GM21390 (cell line): ENCODE results near the gene ZFHX3.

Experiments
- ATAC-seq: cut with Tn5 transposase; IDR thresholded peaks from one replicate; pipeline ENCODE4 v1.9.1; 2021; ENCODE audit not compliant: unreplicated experiment

ZFHX3 gene

DNA sequence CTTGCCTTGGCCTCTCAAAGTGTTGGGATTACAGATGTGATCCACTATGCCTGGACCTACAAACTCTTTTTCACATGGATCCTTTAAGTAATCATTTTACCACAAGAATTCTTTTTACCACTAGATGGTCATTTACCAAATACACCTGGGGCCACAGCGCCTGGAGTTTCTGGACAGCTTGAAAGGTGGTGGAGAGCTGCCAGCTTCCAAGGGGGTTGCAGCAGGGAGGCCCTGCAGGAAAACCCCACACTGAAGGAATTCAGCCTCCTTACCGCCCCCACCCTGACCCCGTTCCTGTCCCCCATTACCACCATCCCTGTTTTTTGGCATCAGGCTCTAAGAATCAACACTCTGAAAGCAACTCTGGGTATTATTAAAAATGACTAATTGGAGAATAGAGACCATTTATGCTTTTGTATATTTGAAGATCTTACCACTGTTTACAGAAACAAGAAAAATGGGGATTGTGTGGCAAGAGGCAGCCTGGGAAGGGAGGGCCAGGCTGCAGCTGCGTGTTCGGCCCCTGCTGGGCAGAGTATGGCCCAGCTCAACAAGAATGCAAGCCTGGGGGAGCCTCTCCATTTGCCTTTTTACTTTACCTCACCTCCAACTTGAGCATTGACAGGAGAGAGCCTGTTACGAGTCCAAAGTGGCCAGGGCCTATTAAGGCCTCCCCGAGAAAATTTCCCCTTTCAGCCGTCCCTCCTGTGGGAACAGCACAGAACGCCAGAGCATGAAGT lies 209.9 kb downstream of the ZFHX3 start:
- no peak for ATAC-seq

DNA sequence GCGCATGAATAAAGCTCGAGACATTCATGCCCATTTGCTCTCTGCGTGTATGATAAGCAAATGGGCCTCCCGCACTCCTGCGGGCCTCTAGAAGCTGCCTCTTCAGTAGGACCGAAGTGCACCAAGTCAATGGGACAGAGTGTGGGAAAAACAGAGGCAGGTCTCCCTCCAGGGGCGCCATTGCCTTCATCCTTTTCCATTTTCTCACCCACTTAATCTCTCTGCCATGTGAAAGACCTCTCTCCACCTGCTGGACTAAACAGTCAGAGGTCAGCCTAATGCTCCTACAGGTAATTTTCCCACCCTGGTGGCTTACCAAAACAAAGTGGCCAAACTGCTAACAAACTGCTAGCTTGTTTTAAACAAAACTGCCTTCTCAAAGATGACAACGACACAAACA lies 210.9 kb downstream of the ZFHX3 start:
- no peak for ATAC-seq

GRCh38 chr16:72836181-72836580 lies 211.7 kb downstream of the ZFHX3 start:
- no peak for ATAC-seq

- no peak for ATAC-seq
Observed at GRCh38 chr16:72835086-72835485, 212.8 kb downstream of the ZFHX3 start.

DNA sequence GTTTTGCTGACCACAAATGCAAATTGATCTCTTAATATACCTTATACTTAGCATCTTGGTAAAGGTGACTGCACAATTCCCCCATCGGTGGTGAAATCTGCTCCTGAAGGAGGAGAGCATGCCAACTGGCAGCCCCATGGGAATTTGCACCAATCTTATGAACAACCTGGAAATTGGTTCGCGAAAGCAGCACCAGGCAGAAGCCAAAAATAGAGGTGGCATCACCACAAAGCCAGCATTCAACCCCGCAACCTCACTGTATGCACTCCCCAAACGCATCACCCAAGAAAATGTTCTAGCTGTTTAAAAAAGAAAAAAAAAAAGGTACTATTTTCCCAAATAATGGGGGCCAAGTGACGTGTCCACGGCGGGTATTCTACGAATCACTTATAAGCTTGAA lies 213.4 kb downstream of the ZFHX3 start:
- ATAC-seq, result no peak

DNA sequence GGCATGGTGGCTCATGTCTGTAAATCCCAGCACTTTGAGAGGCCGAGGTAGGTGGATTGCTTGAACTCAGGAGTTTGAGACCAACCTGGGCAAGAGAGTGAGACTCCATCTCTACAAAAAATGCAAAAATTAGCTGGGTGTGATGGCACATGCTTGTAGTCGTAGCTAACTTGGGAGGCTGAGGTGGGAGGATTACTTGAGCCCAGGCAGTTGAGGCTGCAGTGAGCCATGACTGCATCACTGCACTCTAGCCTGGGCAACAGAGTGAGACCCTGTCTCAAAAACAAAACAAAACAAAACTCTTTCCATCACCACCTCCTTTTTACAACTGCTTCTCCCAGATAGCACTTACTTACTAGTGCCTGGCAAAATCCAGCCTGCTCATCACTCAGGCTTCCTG lies 214.0 kb downstream of the ZFHX3 start:
- ATAC-seq, result no peak

- no peak for ATAC-seq
Observed at GRCh38 chr16:72833482-72833881, 214.4 kb downstream of the ZFHX3 start.

DNA sequence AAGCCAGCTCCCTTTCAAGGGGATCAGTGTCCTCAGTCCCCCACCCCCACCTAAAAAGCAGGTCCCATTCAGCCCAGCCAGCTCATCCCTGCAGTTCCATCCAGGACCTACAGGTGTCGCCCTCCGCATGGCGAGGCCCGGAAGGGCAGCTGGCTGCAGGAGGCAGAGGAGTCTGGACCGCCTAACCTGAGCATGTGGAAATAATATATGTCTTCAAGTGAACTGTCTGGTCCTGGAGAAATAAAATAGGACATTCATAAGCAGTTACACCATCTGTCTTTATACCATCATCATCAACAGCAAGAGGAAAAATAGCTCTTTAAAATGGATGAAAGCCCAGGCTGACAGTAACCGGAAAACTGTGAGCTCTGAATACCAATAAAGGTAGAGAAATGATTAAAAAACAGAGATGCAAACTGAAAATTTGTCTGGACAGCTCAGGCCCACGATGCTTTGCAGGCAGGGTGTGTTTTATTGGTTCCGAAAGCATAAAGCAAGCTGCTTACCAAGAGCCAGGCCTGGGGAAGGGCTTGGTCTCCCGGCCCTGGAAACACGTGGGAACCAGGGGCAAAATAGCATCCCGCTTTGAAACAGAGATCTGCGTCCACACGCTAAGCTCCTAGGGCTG lies 215.2 kb downstream of the ZFHX3 start:
- ATAC-seq, result peak; percentile 86

DNA sequence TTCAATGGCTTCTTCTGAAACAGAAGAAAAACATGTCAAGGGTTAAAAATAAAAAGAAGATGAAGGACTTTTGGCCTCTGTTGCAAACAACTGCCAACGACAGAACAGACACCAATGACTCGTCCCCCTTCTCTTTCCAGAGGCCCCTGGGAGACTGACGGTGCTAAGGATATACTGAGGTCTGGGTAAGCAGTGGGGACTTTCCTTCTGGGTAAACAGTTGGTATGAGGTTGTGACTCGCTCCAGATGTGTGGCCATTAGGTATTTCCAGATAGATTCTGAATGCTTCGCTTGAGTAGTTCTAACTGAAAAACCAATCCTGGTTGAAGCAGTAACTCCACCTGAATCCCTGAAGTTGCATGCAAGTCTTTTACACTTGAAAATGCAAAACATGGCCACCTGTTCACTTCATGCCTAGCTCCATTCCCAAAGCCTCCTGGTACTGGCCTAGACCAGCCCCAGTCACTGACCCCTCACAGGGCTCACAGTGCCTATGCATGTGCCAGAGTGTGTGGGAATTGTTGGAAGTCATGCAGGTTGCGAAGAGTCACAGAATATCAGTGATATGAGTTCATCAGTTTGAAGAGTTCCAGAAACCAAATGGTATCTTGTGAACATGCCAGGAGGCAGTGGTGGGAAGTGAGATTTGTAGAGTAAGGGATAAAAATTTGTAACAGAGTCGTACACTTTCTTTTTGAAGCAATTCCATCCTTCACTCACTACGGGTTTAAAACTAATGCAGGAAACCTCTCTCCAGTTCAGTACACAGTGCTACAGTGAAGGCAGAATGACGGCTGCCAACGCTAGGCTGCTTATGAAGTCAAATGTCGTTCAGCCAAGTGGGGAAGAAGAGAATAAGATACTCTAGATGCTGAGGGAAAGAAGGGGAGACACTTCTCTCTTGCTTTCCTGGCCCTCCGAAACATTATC lies 217.8 kb downstream of the ZFHX3 start:
- ATAC-seq, result no peak

DNA sequence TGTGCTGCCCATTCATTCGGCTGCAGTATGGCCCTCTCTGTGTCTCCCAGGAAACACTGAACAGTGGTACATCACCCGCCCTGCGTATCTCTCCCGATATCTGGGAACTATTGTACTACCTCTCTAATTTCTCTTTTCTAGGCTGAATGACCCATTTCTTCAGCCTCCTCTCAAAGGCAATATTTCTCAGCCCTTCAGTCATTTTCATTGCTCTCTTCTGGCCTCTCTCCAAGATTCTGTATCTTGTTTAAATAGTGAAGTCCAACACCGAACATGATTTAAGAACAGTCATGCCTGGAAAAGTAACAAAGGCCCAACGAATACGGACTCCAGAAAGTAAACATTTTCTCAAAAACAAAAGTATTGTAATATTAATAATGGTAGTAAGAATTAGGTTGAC lies 220.1 kb downstream of the ZFHX3 start:
- ATAC-seq, result no peak

DNA sequence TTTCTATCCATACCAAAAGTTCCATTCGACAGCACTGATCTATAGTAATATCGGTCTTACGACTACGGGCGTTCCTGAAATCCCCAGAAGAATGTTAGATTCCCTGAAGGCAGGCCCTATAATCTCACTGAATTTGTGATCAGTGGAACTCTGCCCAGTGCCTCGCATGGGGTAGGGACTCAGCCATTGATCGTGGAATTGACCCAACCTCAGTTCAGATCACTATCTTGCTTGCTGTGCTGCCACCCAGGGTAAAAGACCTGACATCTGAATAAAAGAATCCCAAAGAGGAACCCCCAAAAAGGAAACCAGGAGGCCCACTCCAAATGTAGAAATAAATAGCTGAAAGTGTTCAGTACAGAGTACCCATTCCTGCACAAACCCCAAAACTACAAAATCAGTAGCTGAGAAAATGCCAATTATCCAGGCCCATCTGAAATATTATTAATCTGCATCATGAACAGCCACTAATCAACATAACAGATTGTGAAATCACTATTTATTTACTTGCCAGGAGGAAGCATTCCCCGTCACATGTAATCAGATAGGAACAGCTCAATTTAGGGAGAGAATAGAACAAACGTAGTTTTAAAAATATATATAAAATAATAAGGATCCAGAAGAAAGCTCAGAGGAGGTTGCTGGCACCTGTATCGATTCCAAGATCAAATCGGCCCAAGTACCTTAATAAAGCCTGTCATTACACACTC lies 221.9 kb downstream of the ZFHX3 start:
- ATAC-seq, result no peak

GRCh38 chr16:72824761-72825160 lies 223.2 kb downstream of the ZFHX3 start:
- ATAC-seq, result no peak

- no peak for ATAC-seq
Observed at GRCh38 chr16:72824027-72824426, 223.9 kb downstream of the ZFHX3 start.

GRCh38 chr16:72821185-72821950 lies 226.6 kb downstream of the ZFHX3 start:
- no peak for ATAC-seq

DNA sequence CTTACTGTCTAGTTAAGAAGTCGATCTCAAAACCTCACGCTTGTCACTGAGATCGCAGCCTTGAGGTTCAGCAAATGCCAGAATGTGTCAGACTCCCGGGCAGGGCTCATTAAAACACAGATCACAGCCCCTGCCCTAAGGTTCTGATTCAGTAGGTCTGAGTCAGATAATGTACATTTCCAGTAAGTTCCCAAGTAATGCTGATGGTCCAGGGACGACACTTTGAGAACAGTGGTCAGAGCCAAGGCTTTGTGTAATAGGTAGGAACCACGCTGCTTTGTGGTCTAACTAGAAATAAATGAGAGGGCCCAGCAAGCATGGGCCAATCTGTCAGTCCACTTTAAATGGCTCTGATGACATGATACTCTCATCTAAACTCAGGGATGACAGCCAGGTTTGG lies 228.6 kb downstream of the ZFHX3 start:
- no peak for ATAC-seq

DNA sequence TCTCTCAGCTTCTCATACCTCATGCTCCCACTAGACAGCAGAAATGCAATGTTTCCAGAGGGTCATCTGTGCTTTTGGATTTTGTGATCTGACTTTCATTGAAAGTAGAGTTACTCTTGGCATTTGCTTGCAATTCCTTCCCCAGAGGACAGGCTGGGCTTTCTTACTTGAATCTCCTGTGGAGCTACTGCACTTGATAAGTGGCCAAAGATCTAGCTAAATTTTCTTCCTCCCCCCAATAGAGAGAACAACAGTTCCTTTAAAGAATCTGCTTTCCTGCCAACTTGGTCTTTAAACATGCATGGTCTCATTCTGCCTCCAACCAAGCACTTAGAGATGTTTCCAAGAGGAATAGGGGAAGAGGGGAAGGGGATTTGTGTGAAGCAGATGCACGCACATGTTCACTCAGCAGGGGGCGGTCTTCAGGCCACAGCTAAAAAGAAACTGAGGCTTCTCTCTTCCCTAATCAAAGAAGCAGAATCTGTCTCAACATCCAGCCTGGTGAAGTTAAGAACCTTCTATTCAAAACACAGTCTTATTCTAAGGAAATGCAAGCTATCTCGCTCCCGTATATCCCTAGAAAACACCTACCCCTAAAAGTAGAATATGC lies 229.6 kb downstream of the ZFHX3 start:
- no peak for ATAC-seq

DNA sequence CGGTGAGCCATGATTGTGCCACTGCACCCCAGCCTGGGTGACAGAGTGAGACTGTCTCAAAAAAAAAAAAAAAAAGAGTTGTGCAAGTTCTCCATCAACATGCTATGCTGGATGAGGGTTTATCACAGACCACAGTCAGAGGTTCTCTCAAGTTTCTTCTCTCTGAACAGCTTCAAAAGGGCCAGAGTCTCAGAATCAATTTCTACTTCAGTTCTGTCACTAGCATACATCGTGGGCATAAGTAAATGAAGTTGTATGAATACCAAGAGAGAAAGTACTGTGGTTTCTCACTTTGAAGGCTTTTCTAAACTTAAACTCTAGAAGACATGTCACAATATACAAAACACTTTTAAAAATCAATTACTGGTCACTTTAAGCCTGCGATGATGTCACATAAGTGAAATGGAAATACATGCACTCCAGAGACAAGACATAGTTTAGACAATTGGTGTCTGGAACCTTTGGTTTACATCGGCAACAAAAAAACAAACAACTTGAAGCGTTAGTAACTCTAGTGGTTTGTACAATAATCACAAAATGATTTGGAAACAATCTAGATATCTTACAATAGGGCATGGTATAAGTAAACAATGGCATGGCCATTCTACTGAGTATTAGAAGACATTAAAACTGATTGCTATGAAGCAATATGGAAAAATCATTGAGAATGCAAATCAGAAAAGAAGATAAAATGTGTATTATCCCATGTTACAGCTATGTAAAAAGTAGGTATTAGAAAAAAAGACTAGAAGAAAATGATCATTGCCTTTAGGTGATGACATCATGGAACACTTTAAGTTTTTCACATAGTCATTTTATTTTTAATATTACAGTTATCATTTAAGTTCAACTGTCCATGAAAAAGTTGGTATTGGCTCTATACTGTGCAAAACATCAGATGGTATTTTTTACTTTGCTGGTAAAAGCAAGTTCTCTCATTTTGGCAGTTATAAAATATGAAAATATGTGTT lies 232.3 kb downstream of the ZFHX3 start:
- peak; percentile 87 for ATAC-seq

DNA sequence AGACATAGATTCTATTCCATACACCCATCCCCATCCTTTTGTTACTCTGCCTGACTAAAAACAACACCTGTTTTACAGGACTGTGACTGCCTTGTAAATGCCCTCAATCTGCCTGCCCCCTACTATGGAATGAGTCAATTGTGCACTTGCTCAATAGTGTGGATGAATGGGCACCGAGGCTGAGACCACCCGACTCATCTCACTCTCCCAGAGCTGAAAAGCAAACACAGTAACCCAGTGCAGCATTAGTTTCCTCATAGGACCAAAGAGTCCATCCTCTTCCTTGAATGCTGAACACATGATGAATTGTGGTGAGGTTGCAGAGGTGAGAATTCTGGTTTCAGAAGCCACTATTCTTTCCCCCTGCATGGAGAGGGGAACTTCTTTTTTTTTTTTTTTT lies 233.7 kb downstream of the ZFHX3 start:
- ATAC-seq, result no peak

GRCh38 chr16:72812672-72813071 lies 235.3 kb downstream of the ZFHX3 start:
- no peak for ATAC-seq
